BJ (cell line): ENCODE measurements around the gene ARRDC3. TPM values are rescaled to one million over a fixed set of nuclear protein-coding genes. Genes with fewer than 3 reads are reported as not detected.
"Not testable (repeated sequence)": the region's sequence is repeated elsewhere in the genome, so short reads cannot be mapped to it uniquely, and the experiment has no call there.

Experiments used
- CTCF ChIA-PET: fragments of 350-600 bp; formaldehyde crosslinking; extraction: SDS; loops from one replicate; lab custom pipeline; 2021; ENCODE audit warnings: antibody characterized with exemption, inconsistent platforms; lab: Yijun Ruan, JAX
- POLR2A ChIA-PET: fragments of 300-600 bp; sonication (Branson Sonifier 250); formaldehyde crosslinking; extraction: SDS; loops from one replicate; lab custom pipeline; 2021; ENCODE audit warnings: antibody characterized with exemption; lab: Charles Lee
- DNase-seq: peaks from one replicate; pipeline ENCODE4 v3.0.0-alpha.2; 2011; ENCODE audit warnings: low read depth
- H3K27me3 ChIP-seq: 2 replicates; pipeline ENCODE4 v1.6.0; 2011; ENCODE audit warnings: low read length; ENCODE audit not compliant: control insufficient read depth, insufficient read depth
- H3K36me3 ChIP-seq: 2 replicates; pipeline ENCODE4 v1.5.1; 2011; ENCODE audit warnings: low read length; ENCODE audit not compliant: control insufficient read depth, insufficient read depth
- H3K4me3 ChIP-seq: 2 replicates; pipeline ENCODE4 v1.5.1; 2011; ENCODE audit warnings: low read depth, mild to moderate bottlenecking, control low read depth, low read length
- polyA plus RNA-seq: library from polyadenylated mRNA; depleted of rRNA; stranded (reverse); fragments of >200 nt; gene quantifications from 2 replicates; pipeline ENCODE4 v1.2.3, GENCODE V29; 2011
- TF ChIP-seq, protein P1 (sequence below): IDR thresholded peaks from 2 replicates; pipeline ENCODE4 v1.5.1; 2011; ENCODE audit warnings: low read depth, mild to moderate bottlenecking, control low read depth, inconsistent platforms, low read length, moderate library complexity; ENCODE audit not compliant: insufficient read depth

The ARRDC3 gene
- polyA plus RNA-seq, 1 experiment: 20.7 TPM

DNA sequence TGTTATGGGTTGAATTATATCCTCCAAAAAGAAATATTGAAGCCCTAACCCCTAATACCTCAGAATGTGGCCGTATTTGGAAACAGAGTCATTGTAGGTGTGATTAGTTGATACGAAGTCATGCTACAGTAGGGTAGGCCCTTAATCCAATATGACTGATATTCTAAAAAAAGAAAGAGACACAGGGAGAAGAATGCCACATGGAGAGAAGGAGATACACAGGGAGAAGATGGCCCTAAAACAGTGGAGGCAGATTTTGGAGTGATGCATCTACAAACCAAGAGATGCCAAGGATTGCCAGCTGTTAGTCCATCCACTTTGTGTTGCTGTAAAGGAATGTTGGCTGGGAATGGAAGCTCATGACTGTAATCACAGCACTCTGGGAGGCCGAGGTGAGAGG is 21.3 kb downstream of the ARRDC3 start:
- ChIA-PET POLR2A (no interaction called here), CTCF (no interaction called here)
- Histone ChIP-seq H3K36me3 (no peaks in the 10 kb centered on the region), H3K4me3 (no peak overlapping the region), H3K27me3 (no peaks in the 10 kb centered on the region)
- TF ChIP-seq, protein P1, sequence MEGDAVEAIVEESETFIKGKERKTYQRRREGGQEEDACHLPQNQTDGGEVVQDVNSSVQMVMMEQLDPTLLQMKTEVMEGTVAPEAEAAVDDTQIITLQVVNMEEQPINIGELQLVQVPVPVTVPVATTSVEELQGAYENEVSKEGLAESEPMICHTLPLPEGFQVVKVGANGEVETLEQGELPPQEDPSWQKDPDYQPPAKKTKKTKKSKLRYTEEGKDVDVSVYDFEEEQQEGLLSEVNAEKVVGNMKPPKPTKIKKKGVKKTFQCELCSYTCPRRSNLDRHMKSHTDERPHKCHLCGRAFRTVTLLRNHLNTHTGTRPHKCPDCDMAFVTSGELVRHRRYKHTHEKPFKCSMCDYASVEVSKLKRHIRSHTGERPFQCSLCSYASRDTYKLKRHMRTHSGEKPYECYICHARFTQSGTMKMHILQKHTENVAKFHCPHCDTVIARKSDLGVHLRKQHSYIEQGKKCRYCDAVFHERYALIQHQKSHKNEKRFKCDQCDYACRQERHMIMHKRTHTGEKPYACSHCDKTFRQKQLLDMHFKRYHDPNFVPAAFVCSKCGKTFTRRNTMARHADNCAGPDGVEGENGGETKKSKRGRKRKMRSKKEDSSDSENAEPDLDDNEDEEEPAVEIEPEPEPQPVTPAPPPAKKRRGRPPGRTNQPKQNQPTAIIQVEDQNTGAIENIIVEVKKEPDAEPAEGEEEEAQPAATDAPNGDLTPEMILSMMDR: no peak
- DNase-seq: no peak

DNA sequence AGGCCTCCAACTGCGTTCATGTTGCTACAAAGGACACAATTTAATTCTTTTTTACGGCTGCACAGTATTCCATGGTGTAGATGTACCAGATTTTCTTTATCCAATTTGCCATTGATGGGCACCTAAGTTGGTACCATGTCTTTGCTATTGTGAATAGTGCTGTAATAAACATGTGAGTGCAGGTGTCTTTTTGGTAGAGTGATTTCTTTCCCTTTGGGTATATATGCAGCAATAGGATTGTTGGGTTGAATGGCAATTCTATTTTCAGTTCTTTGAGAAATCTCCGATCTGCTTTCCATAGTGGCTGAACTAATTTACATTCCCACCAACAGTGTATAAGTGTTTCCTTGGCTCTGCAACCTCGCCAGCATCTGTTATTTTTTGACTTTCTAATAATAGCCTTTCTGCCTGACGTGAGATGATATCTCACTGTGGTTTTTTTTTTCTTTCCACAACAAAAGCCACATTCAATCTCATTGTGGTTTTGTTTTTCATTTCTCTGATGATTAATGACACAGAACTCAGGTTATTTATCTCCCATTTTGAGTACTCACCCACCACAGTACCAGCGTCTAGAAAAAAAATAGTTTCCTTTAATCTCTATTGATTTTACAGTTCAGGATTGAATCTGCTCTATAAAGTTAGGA is 21.9 kb downstream of the ARRDC3 start:
- no peaks in the 10 kb centered on the region for H3K36me3 ChIP-seq
- no peaks in the 10 kb centered on the region for H3K27me3 ChIP-seq
- TF ChIP-seq, protein P1: no peak
- ChIA-PET CTCF (no interaction called here), POLR2A (no interaction called here)
- H3K4me3 ChIP-seq: no peak overlapping the region
- no peak for DNase-seq

DNA sequence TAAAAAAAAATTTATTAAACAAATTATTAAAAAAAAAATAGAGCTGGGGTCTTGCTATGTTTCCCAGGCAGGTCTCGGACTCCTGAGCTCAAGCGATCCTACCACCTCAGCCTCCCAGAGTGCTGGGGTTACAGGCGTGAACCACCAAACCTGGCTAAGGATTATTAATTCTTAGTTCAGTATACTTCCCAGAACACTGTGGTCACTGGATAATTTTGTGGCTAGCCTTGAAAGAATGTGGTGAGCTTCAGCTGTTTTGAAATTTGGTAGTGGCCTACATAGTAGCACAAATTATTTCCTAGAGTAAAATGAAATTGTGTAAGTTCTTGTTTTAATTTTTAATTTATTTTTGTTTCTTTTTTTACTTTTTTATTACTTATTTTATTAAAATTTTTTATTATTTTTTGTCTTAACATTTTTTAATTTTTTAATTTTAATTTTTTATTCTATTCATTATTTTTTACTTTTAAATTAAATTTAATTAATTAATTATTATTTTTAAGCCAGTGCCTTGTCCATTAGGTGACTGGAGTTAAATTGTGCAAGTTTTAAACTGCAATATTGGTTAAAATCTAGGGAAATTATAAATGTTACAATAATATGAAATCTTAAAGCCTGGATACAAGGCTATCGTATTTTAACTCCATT is 23.0 kb downstream of the ARRDC3 start:
- TF ChIP-seq, protein P1: no peak
- Histone ChIP-seq H3K4me3 (no peak overlapping the region), H3K27me3 (no peaks in the 10 kb centered on the region), H3K36me3 (no peaks in the 10 kb centered on the region)
- ChIA-PET CTCF (interaction anchor here (0.6 kb wide), 2 partner anchors 177 to 239 kb away, joined by 3 to 4 read pairs; no protein-coding TSS in a partner anchor), POLR2A (no interaction called here)
- no peak for DNase-seq

DNA sequence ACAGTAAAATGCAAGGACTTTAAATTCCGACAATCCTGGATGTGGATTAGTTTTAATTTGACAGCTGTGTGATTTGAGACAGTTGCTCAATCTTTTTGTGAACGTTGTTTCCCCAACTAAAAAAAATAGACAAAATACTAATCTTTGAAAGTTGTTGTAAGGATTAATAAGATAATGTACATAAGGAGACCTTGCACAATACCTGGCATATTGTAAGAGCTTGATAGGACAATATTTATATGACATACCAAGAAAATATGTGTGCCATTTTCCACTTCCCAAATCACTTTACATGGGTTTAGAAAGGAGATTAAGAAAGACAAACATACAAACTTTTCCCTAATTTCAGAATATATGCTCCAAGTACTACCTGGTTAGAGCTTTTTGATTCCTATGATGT is 25.3 kb downstream of the ARRDC3 start:
- Histone ChIP-seq H3K4me3 (no peak overlapping the region), H3K36me3 (no peaks in the 10 kb centered on the region), H3K27me3 (no peaks in the 10 kb centered on the region)
- no peak for DNase-seq
- ChIA-PET POLR2A (no interaction called here), CTCF (no interaction called here)
- TF ChIP-seq, protein P1: no peak

DNA sequence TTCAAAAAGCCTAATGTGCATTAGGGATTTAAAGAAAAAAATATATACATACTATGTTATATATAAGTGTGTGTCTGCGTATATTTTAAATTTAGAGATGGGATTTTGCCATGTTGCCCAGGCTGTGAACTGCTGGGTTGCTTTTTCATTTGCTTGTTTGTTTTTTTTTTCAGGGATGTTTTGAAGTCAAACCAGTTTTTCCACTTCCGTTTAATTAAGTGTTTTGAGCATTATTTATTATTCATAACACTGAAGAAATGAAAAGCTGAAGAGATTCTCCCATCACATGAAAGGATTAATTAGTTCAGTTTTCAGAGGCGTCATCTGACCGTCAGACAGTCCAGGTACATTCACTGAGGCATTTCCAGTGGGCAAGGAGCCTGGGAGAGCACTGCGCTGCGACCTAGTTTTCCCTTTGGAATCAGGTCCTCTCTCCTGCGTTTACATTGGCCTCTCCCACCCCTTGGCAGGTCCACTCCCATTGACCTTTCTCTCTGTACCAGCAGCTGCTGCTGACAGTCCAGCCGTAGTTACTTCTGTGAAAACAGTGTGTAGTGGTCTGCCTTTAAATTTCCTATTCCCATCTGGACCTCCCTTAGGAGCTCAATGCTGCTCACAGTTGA is 26.0 kb downstream of the ARRDC3 start:
- no peak overlapping the region for H3K4me3 ChIP-seq
- POLR2A ChIA-PET: no interaction called here
- H3K27me3 ChIP-seq: no peaks in the 10 kb centered on the region
- CTCF ChIA-PET: no interaction called here
- no peak for DNase-seq
- H3K36me3 ChIP-seq: no peaks in the 10 kb centered on the region
- TF ChIP-seq, protein P1: no peak

DNA sequence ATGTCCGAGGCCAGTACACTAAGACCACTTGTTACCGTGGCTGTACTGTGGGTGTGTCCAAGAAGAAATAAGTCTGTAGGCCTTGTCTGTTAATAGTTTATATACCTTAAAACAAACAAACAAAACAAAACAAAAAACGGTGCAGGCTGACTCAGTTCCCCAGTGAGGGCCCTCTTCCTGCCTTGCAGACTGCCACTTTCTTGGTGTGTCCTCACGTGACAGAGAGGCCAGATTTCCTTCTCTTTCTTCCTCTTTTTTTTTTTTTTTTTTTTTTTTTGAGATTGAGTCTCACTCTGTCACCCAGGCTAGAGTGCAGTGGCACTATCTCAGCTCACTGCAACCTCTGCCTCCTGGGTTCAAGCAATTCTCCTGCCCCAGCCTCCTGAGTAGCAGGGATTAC is 28.2 kb downstream of the ARRDC3 start:
- H3K27me3 ChIP-seq, H3K36me3 ChIP-seq, H3K4me3 ChIP-seq, CTCF ChIA-PET, DNase-seq: not testable (repeated sequence)
- POLR2A ChIA-PET: interaction anchor here (0.6 kb wide), 1 partner anchor 287 kb away, joined by 3 read pairs; no protein-coding TSS in a partner anchor
